Retina (tissue), 1 donor: ENCODE measurements around the gene BSN.
A peak's percentile ranks its signal among the peaks of the same experiment; 100 is the strongest.
"Not testable (repeated sequence)": the region's sequence is repeated elsewhere in the genome, so short reads cannot be mapped to it uniquely, and the experiment has no call there.

Experiments used
- DNase-seq: peaks from one replicate; pipeline ENCODE4 v3.0.0-alpha.2; 2016

BSN gene

GRCh38 chr3:49534581-49535441, 19.5 kb upstream of the BSN start:
- peak; percentile 83 for DNase-seq

- DNase-seq, result no peak
Observed at GRCh38 chr3:49535971-49536874, 18.1 kb upstream of the BSN start.

GRCh38 chr3:49536875-49537533, 17.3 kb upstream of the BSN start:
- no peak for DNase-seq

GRCh38 chr3:49539659-49540560, 14.4 kb upstream of the BSN start:
- DNase-seq, result peak; percentile 96

- no peak for DNase-seq
Observed at GRCh38 chr3:49552087-49552486, 2.2 kb upstream of the BSN start.

- DNase-seq, result no peak
Observed at GRCh38 chr3:49553324-49553691, 969 bp upstream of the BSN start.

- peak; percentile 87 for DNase-seq
Observed at GRCh38 chr3:49554633-49555265, 472 bp downstream of the BSN start.

GRCh38 chr3:49556500-49557275, 2.4 kb downstream of the BSN start:
- no peak for DNase-seq

GRCh38 chr3:49563040-49563578, 8.8 kb downstream of the BSN start:
- DNase-seq, result no peak

- no peak for DNase-seq
Observed at GRCh38 chr3:49563766-49564165, 9.5 kb downstream of the BSN start.

GRCh38 chr3:49566312-49566711, 12.0 kb downstream of the BSN start:
- no peak for DNase-seq

GRCh38 chr3:49567406-49567805, 13.1 kb downstream of the BSN start:
- DNase-seq, result no peak

- no peak for DNase-seq
Observed at GRCh38 chr3:49568965-49569364, 14.7 kb downstream of the BSN start.

GRCh38 chr3:49570028-49570654, 15.9 kb downstream of the BSN start:
- no peak for DNase-seq

- no peak for DNase-seq
Observed at GRCh38 chr3:49582177-49582576, 27.9 kb downstream of the BSN start.

- DNase-seq, result not testable (repeated sequence)
Observed at GRCh38 chr3:49585261-49585755, 31.0 kb downstream of the BSN start.

GRCh38 chr3:49591615-49592014, 37.3 kb downstream of the BSN start:
- DNase-seq, result no peak

- DNase-seq, result no peak
Observed at GRCh38 chr3:49593041-49593440, 38.8 kb downstream of the BSN start.

- no peak for DNase-seq
Observed at GRCh38 chr3:49600781-49601180, 46.5 kb downstream of the BSN start.
